Upper lobe of left lung (tissue), 6 donors: Measurements from ENCODE around the gene PDCL2. TPM values are rescaled to one million over a fixed set of nuclear protein-coding genes. Genes with fewer than 3 reads are reported as not detected.

Source experiments
- ATAC-seq, 2 donors: fragments of 200-7000 bp; cut with Tn5 transposase; one replicate each; pipeline ENCODE4 v1.9.1; 2022; ENCODE audit warnings: mild to moderate bottlenecking in 2 of 2, moderate library complexity in 2 of 2; ENCODE audit not compliant: low FRiP score in 2 of 2
- DNase-seq, 2 donors: peaks; one replicate each; pipeline ENCODE4 v3.0.0-alpha.2; 2019 to 2020
- H3K27ac ChIP-seq, 4 donors: fragments of 200-600 bp; sonication (generic); one replicate each; pipeline ENCODE4 v1.5.1; 2016 to 2019
- H3K27me3 ChIP-seq, 4 donors: fragments of 200-600 bp; sonication (generic); one replicate each; pipeline ENCODE4 v1.5.1; 2017 to 2019
- H3K36me3 ChIP-seq, 4 donors: fragments of 200-600 bp; sonication (generic); one replicate each; pipeline ENCODE4 v1.5.1; 2016 to 2019
- H3K4me1 ChIP-seq, 4 donors: fragments of 200-600 bp; sonication (generic); one replicate each; pipeline ENCODE4 v1.5.1; 2018 to 2019
- H3K4me3 ChIP-seq, 4 donors: fragments of 200-600 bp; sonication (generic); one replicate each; pipeline ENCODE4 v1.5.1; 2017 to 2019; ENCODE audit warnings: mild to moderate bottlenecking in 2 of 4, moderate library complexity in 1 of 4
- H3K9me3 ChIP-seq, 4 donors: fragments of 200-600 bp; sonication (generic); one replicate each; pipeline ENCODE4 v1.5.1; 2018 to 2019
- CTCF ChIP-seq, 6 experiments: fragments of 450-650 bp in 4 of 6; fragments of 200-600 bp in 2 of 6; sonication (generic) in 2 of 6; IDR thresholded peaks; one replicate each; pipeline ENCODE4 v1.5.1; 2016 to 2019; ENCODE audit warnings: antibody characterized with exemption in 6 of 6
- EP300 ChIP-seq, 4 donors: sonication (generic); formaldehyde crosslinking; IDR thresholded peaks; one replicate each; pipeline ENCODE4 v1.5.1; 2017; ENCODE audit warnings: antibody characterized with exemption in 4 of 4, control low read depth in 2 of 4
- POLR2A ChIP-seq, 4 donors: fragments of 450-650 bp; IDR thresholded peaks; one replicate each; pipeline ENCODE4 v1.5.1; 2016 to 2017; ENCODE audit warnings: antibody characterized with exemption in 4 of 4, mild to moderate bottlenecking in 2 of 4
- POLR2AphosphoS5 ChIP-seq, 2 donors: sonication (generic); formaldehyde crosslinking; IDR thresholded peaks; one replicate each; pipeline ENCODE4 v1.5.1; 2017; ENCODE audit warnings: antibody characterized with exemption in 2 of 2
- WGBS, 2 donors: methylation state at CpG; one replicate each; pipeline ENCODE4 v1.1.5; 2017 to 2018; 5-methylcytosine and 5-hydroxymethylcytosine counted together
- total RNA-seq, 6 donors: library from RNA; depleted of rRNA in 4 of 6; stranded (reverse); fragments of >200 nt in 4 of 6; gene quantifications; one replicate each; pipeline versions ENCODE4 v1.1.0 to v1.2.1, GENCODE V29; 2016 to 2021
- donor health status: DM: no; HTN: no; CAD: no; lungs with moderate emphysema.
- donor health status: DM: no; HTN: yes; CAD: no; lungs with severe emphysema.

Gene PDCL2
- total RNA-seq, 6 donors from 2014 or later: not detected

DNA sequence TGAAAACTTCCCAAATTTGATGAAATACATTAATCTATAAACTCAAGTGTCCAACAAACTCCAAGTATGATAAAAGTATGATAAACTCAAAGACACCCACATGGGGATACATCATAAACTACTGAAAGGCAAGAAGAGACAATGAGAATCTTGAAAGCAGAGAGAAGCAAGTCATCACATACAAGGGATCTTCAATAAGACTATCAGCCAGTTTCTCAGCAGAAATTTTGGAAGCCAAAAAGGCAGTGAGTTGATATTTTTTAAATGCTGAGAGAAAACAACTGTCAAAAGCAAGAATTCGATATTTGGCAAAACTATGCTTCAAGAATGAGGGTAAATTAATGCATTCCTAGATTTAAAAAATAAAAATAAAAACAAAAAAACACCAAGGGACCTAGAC is 16.5 kb downstream of the PDCL2 start:
- TF ChIP-seq EP300 (IDR thresholded peaks at IDR 0.05) (no peak), POLR2AphosphoS5 (IDR thresholded peaks at IDR 0.05) (no peak), POLR2A (IDR thresholded peaks at IDR 0.05) (no peak), CTCF (IDR thresholded peaks at IDR 0.05) (no peak)
- Histone ChIP-seq H3K36me3 (no peaks in the 10 kb centered on the region), H3K4me1 (no peaks in the 10 kb centered on the region), H3K27me3 (no peaks in the 10 kb centered on the region), H3K9me3 (peaks cover 7 to 16% (median 11%) of the 10 kb centered on the region in 4 donors), H3K27ac (no peak overlapping the region), H3K4me3 (no peak overlapping the region)
- no peak for ATAC-seq
- 82 to 97% methylated on average over 1 of the region's 1 CpG for WGBS, 2 donors
- no peak for DNase-seq

- no peak for DNase-seq
- no peaks in the 10 kb centered on the region for H3K36me3 ChIP-seq
- 83 to 95% methylated on average over 1 of the region's 1 CpG for WGBS, 2 donors
Observed at GRCh38 chr4:55574252-55574651, 17.8 kb downstream of the PDCL2 start.

DNA sequence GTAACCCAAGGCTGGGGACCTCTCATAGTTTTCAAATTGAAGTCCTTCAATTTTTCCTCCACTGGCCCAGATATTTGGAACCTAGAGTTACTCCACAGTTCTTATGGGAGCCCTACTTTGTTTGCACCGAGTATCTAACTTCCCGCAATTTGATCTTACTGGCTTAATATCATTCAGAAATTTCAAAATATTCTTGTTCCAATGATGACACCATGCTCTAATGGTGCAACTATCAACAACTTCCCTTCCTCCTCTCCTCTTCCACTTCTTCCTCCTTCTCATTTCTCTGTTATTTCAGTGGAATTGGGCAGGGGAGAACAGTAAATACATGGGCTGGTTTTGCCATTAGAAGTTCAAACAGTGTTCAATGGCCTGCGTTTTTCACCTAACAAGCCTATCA is 20.2 kb downstream of the PDCL2 start:
- Histone ChIP-seq H3K9me3 (peaks cover 7 to 12% (median 10%) of the 10 kb centered on the region in 4 donors), H3K36me3 (no peaks in the 10 kb centered on the region), H3K4me3 (no peak overlapping the region), H3K4me1 (no peaks in the 10 kb centered on the region), H3K27me3 (no peaks in the 10 kb centered on the region), H3K27ac (no peak overlapping the region)
- peak in 1 of 2 donors; percentile 41 for ATAC-seq
- TF ChIP-seq CTCF (IDR thresholded peaks at IDR 0.05) (no peak), POLR2A (IDR thresholded peaks at IDR 0.05) (no peak), EP300 (IDR thresholded peaks at IDR 0.05) (no peak), POLR2AphosphoS5 (IDR thresholded peaks at IDR 0.05) (no peak)
- WGBS, 2 donors: 77 to 80% methylated on average over 3 of the region's 3 CpGs
- no peak for DNase-seq

More at GRCh38 chr4:55574252-55574651, 17.8 kb downstream of the PDCL2 start:
- H3K4me1 ChIP-seq: no peaks in the 10 kb centered on the region
- H3K27ac ChIP-seq: no peak overlapping the region
- no peak overlapping the region for H3K4me3 ChIP-seq
- TF ChIP-seq CTCF (IDR thresholded peaks at IDR 0.05) (no peak), POLR2A (IDR thresholded peaks at IDR 0.05) (no peak), EP300 (IDR thresholded peaks at IDR 0.05) (no peak), POLR2AphosphoS5 (IDR thresholded peaks at IDR 0.05) (no peak)
- no peaks in the 10 kb centered on the region for H3K27me3 ChIP-seq
- peaks cover 7 to 16% (median 11%) of the 10 kb centered on the region in 4 donors for H3K9me3 ChIP-seq
- no peak for ATAC-seq

- no peak for TF ChIP-seq EP300 (IDR thresholded peaks at IDR 0.05)
- TF ChIP-seq CTCF (IDR thresholded peaks at IDR 0.05): no peak
- no peak for TF ChIP-seq POLR2A (IDR thresholded peaks at IDR 0.05)
- no peak for TF ChIP-seq POLR2AphosphoS5 (IDR thresholded peaks at IDR 0.05)
- ATAC-seq (no peak), DNase-seq (no peak)
- Histone ChIP-seq H3K27me3 (no peaks in the 10 kb centered on the region), H3K27ac (no peak overlapping the region), H3K4me3 (no peak overlapping the region), H3K9me3 (no peaks in the 10 kb centered on the region), H3K36me3 (no peaks in the 10 kb centered on the region), H3K4me1 (no peaks in the 10 kb centered on the region)
- 78 to 82% methylated on average over 1 of the region's 1 CpG for WGBS, 2 donors
Observed at GRCh38 chr4:55568905-55569504, 23.0 kb downstream of the PDCL2 start.

- Histone ChIP-seq H3K27me3 (no peaks in the 10 kb centered on the region), H3K4me1 (no peaks in the 10 kb centered on the region), H3K27ac (no peak overlapping the region), H3K36me3 (no peaks in the 10 kb centered on the region), H3K4me3 (no peak overlapping the region), H3K9me3 (no peaks in the 10 kb centered on the region)
- ATAC-seq: peak in 1 of 2 donors; percentile 52
- no peak for DNase-seq
- 80 to 96% methylated on average over 1 of the region's 1 CpG for WGBS, 2 donors
- no peak for TF ChIP-seq POLR2AphosphoS5 (IDR thresholded peaks at IDR 0.05)
- no peak for TF ChIP-seq POLR2A (IDR thresholded peaks at IDR 0.05)
- TF ChIP-seq CTCF (IDR thresholded peaks at IDR 0.05): no peak
- no peak for TF ChIP-seq EP300 (IDR thresholded peaks at IDR 0.05)
Observed at GRCh38 chr4:55561889-55562288, 30.2 kb downstream of the PDCL2 start.
